GM23248 (cell line): ENCODE data around the gene OSR1. TPM values are rescaled to one million over a fixed set of nuclear protein-coding genes. Genes with fewer than 3 reads are reported as not detected.

Experiments used
- DNase-seq: peaks from one replicate; pipeline ENCODE4 v3.0.0-alpha.2; 2015
- H2AFZ ChIP-seq: fragments of 200-600 bp; sonication (generic); 2 replicates; pipeline ENCODE4 v1.6.1; 2016; ENCODE audit warnings: antibody characterized with exemption
- H3F3A ChIP-seq: fragments of 200-600 bp; sonication (generic); 2 replicates; pipeline ENCODE4 v1.6.1; 2016; ENCODE audit warnings: mild to moderate bottlenecking, antibody characterized with exemption, mixed run types; ENCODE audit not compliant: insufficient read depth
- H3K27ac ChIP-seq: fragments of 200-600 bp; sonication (generic); 2 replicates; pipeline ENCODE4 v1.5.1; 2016; ENCODE audit warnings: mild to moderate bottlenecking
- H3K27me3 ChIP-seq: fragments of 200-600 bp; sonication (generic); replicated peaks from 2 replicates; pipeline ENCODE4 v1.6.1; 2016; ENCODE audit warnings: mild to moderate bottlenecking; ENCODE audit not compliant: insufficient read depth
- H3K36me3 ChIP-seq: fragments of 200-600 bp; sonication (generic); 2 replicates; pipeline ENCODE4 v1.6.1; 2016; ENCODE audit warnings: low read depth, mild to moderate bottlenecking
- H3K4me1 ChIP-seq: fragments of 200-600 bp; sonication (generic); 2 replicates; pipeline ENCODE4 v1.6.1; 2016; ENCODE audit warnings: mild to moderate bottlenecking; ENCODE audit not compliant: insufficient read depth
- H3K4me2 ChIP-seq: fragments of 200-600 bp; sonication (generic); one replicate; pipeline ENCODE4 v1.6.1; 2016; ENCODE audit warnings: mild to moderate bottlenecking; ENCODE audit not compliant: unreplicated experiment
- H3K4me3 ChIP-seq: fragments of 200-600 bp; sonication (generic); 2 replicates; pipeline ENCODE4 v1.5.1; 2016; ENCODE audit warnings: mild to moderate bottlenecking
- H3K79me2 ChIP-seq: fragments of 200-600 bp; sonication (generic); 2 replicates; pipeline ENCODE4 v1.6.1; 2016; ENCODE audit warnings: mild to moderate bottlenecking; ENCODE audit not compliant: insufficient read depth
- H3K9ac ChIP-seq: fragments of 200-600 bp; sonication (generic); 2 replicates; pipeline ENCODE4 v1.6.1; 2016; ENCODE audit warnings: mild to moderate bottlenecking
- H3K9me2 ChIP-seq: fragments of 200-600 bp; sonication (generic); 2 replicates; pipeline ENCODE4 v1.6.1; 2016; ENCODE audit warnings: mixed run types, mild to moderate bottlenecking, moderate library complexity; ENCODE audit not compliant: insufficient read depth
- H3K9me3 ChIP-seq: fragments of 200-600 bp; sonication (generic); one replicate; pipeline ENCODE4 v1.6.1; 2017; ENCODE audit warnings: low read depth
- H4K20me1 ChIP-seq: fragments of 200-600 bp; sonication (generic); 2 replicates; pipeline ENCODE4 v1.6.0; 2016; ENCODE audit not compliant: insufficient read depth
- EZH2 ChIP-seq: fragments of 200-600 bp; sonication (generic); IDR thresholded peaks from 2 replicates; pipeline ENCODE4 v1.6.1; 2018; ENCODE audit warnings: antibody characterized with exemption, mild to moderate bottlenecking; ENCODE audit not compliant: insufficient read depth, poor library complexity, severe bottlenecking
- EZH2phosphoT487 ChIP-seq: fragments of 200-600 bp; sonication (generic); IDR thresholded peaks from 2 replicates; pipeline ENCODE4 v1.6.1; 2018; ENCODE audit warnings: antibody characterized with exemption, moderate library complexity, mild to moderate bottlenecking, low read depth; ENCODE audit not compliant: insufficient read depth
- WGBS, 2 experiments: methylation state at CpG; one replicate each; pipeline ENCODE4 v1.1.6; 2015 to 2017; ENCODE audit warnings: low lambda C conversion rate in 2 of 2, low coverage in 1 of 2; ENCODE audit errors: missing lambda C conversion rate in 2 of 2; 5-methylcytosine and 5-hydroxymethylcytosine counted together
- in situ Hi-C: fragments of 300-500 bp; cut with MboI; formaldehyde crosslinking; loops from 2 replicates; pipeline ENCODE4 v1.15.0; 2020
- polyA plus RNA-seq: library from polyadenylated mRNA; unstranded; fragments of >200 nt; fragmentation: Nextera tagmentation; extraction: Ambion mirVana; gene quantifications from 2 replicates; pipeline ENCODE4 v1.2.1, GENCODE V29; 2016
- total RNA-seq: library from RNA; depleted of rRNA; stranded (reverse); fragments of >200 nt; shearing (Covaris generic); gene quantifications from 2 replicates; pipeline ENCODE4 v1.2.3, GENCODE V29; 2014

Gene OSR1
- total and polyA plus RNA-seq, 2 experiments from 2014 or later: 16.9 to 21.1 TPM

DNA sequence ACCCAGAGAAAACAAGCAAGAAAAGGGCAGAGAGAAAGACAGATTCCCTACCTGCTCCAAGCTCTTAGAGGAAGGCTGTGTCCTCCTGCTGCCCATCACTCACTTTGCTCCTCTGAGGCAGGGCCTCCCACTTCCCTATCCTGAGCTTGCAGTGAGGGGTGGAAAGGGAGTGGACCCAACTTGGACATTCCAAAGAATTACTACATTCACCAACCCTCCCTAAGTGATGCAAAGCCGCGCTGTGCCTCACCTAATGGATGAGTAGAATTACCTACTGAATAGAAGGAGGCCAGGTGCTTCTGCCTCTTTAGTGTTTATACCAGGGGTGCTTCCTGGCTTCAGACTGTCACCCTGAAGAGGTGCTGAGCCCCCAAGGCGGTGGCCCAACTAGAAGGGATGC lies 5.6 kb upstream of the OSR1 start:
- H3K79me2 ChIP-seq: no peaks in the 10 kb centered on the region
- no peaks in the 10 kb centered on the region for H3K27me3 ChIP-seq
- no peak for DNase-seq
- in situ Hi-C loops: loop anchor here (10.0 kb wide), 1 partner anchor 619 kb away; no protein-coding TSS in a partner anchor
- H3K27ac ChIP-seq: no peak overlapping the region
- peaks cover 4% of the 10 kb centered on the region; the same call in 1 of the 2 replicates for H3K4me1 ChIP-seq
- no peak overlapping the region for H3K9ac ChIP-seq
- 77% methylated on average over 3 of the region's 3 CpGs for WGBS, 2 experiments
- H3K36me3 ChIP-seq: no peaks in the 10 kb centered on the region
- TF ChIP-seq EZH2: no peak
- no peak overlapping the region for H3K4me2 ChIP-seq
- no peak overlapping the region for H3K4me3 ChIP-seq
- no peaks in the 10 kb centered on the region for H4K20me1 ChIP-seq
- H3F3A ChIP-seq: peaks cover 9% of the 10 kb centered on the region; the same call in 1 of the 2 replicates
- no peaks in the 10 kb centered on the region for H3K9me2 ChIP-seq
- H2AFZ ChIP-seq: no peak overlapping the region
- no peaks in the 10 kb centered on the region for H3K9me3 ChIP-seq

- Histone ChIP-seq H3K36me3 (no peaks in the 10 kb centered on the region), H3K9ac (peak overlapping the region; percentile 60), H3K79me2 (no peaks in the 10 kb centered on the region), H3K9me2 (no peaks in the 10 kb centered on the region), H4K20me1 (no peaks in the 10 kb centered on the region), H3F3A (peaks cover 9% of the 10 kb centered on the region; the same call in 1 of the 2 replicates), H3K4me3 (peak overlapping the region; percentile 91), H3K27me3 (no peaks in the 10 kb centered on the region), H3K9me3 (no peaks in the 10 kb centered on the region), H3K4me2 (peak overlapping the region; percentile 99), H2AFZ (peak overlapping the region; percentile 94), H3K27ac (no peak overlapping the region), H3K4me1 (peaks cover 4% of the 10 kb centered on the region; the same call in 1 of the 2 replicates)
- WGBS, 2 experiments: 4 to 6% methylated on average over 20 of the region's 20 CpGs
- no peak for DNase-seq
- in situ Hi-C loops: loop anchor here (10.0 kb wide), 1 partner anchor 619 kb away; no protein-coding TSS in a partner anchor
- TF ChIP-seq EZH2: no peak
- TF ChIP-seq EZH2phosphoT487: no peak
Observed at GRCh38 chr2:19363474-19363778, 5.0 kb upstream of the OSR1 start.

- DNase-seq: peak; percentile 95
- no peaks in the 10 kb centered on the region for H3K9me3 ChIP-seq
- no peaks in the 10 kb centered on the region for H3K9me2 ChIP-seq
- H3F3A ChIP-seq: peaks cover 9% of the 10 kb centered on the region; the same call in 1 of the 2 replicates
- H3K9ac ChIP-seq: peak overlapping the region; percentile 60
- in situ Hi-C loops: loop anchor here (10.0 kb wide), 1 partner anchor 618 kb away; no protein-coding TSS in a partner anchor
- 1 to 2% methylated on average over 33 of the region's 33 CpGs for WGBS, 2 experiments
- H3K4me1 ChIP-seq: peaks cover 4% of the 10 kb centered on the region; the same call in 1 of the 2 replicates
- H3K36me3 ChIP-seq: no peaks in the 10 kb centered on the region
- no peaks in the 10 kb centered on the region for H3K27me3 ChIP-seq
- peak overlapping the region; percentile 99 for H3K4me2 ChIP-seq
- TF ChIP-seq EZH2phosphoT487 (no peak), EZH2 (no peak)
- H3K79me2 ChIP-seq: peaks cover 1% of the 10 kb centered on the region; the same call in 1 of the 2 replicates
- H3K27ac ChIP-seq: peak overlapping the region; percentile 2
- H3K4me3 ChIP-seq: peak overlapping the region; percentile 91
- peak overlapping the region; percentile 94 for H2AFZ ChIP-seq
- H4K20me1 ChIP-seq: no peaks in the 10 kb centered on the region
Observed at GRCh38 chr2:19362755-19363473, 4.5 kb upstream of the OSR1 start.

DNA sequence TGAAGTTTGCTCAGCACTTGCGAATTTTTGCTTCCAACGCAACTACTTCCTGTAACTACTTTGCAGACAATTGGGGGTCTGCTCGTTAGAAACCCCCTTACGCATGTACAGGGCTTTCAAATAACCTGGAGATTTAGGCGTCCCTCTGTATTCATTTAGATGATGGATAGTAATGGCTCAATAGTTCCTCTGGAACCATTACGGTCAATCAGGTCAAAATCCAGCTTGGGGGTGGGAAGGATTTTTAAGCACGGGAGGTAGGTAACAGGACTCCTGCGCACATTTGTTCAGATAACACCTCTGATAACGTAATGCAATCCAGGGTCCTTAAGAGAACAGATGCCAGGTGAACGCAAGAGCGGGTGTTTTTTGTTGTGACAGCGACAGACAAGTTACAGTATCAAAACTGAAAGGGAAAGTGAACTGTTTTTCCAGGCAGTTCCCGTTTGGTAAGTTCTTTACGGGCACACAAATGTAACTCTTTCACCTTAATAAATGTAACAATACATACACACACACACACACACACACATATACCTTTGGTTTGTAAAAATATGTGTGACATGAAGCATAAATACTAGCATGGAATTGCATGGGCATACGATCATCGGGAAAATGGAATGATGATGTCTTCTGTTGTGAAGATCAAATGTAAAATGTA lies 3.8 kb upstream of the OSR1 start:
- H3K9me3 ChIP-seq: no peaks in the 10 kb centered on the region
- no peak for TF ChIP-seq EZH2
- TF ChIP-seq EZH2phosphoT487: no peak
- no peaks in the 10 kb centered on the region for H4K20me1 ChIP-seq
- peak overlapping the region; percentile 2 for H3K27ac ChIP-seq
- H3F3A ChIP-seq: peaks cover 9% of the 10 kb centered on the region; the same call in 1 of the 2 replicates
- peaks cover 8% of the 10 kb centered on the region for H3K79me2 ChIP-seq
- H3K4me3 ChIP-seq: peak overlapping the region; percentile 91
- 1% methylated on average over 16 of the region's 16 CpGs for WGBS, 2 experiments
- peak overlapping the region; percentile 99 for H3K4me2 ChIP-seq
- peak; percentile 57 for DNase-seq
- H3K9me2 ChIP-seq: no peaks in the 10 kb centered on the region
- H3K4me1 ChIP-seq: peaks cover 4% of the 10 kb centered on the region; the same call in 1 of the 2 replicates
- H3K9ac ChIP-seq: peak overlapping the region; percentile 60
- in situ Hi-C loops: loop anchor here (10.0 kb wide), 1 partner anchor 617 kb away; no protein-coding TSS in a partner anchor
- H3K27me3 ChIP-seq: no peaks in the 10 kb centered on the region
- peak overlapping the region; percentile 94 for H2AFZ ChIP-seq
- no peaks in the 10 kb centered on the region for H3K36me3 ChIP-seq
